NCI-H128 (cell line): Measurements from ENCODE around the gene MRM2.

Source experiments
- DNase-seq: peaks from one replicate; lab custom pipeline; 2025; ENCODE audit not compliant: unreplicated experiment; lab: John Stamatoyannopoulos, UW

MRM2 gene

DNA sequence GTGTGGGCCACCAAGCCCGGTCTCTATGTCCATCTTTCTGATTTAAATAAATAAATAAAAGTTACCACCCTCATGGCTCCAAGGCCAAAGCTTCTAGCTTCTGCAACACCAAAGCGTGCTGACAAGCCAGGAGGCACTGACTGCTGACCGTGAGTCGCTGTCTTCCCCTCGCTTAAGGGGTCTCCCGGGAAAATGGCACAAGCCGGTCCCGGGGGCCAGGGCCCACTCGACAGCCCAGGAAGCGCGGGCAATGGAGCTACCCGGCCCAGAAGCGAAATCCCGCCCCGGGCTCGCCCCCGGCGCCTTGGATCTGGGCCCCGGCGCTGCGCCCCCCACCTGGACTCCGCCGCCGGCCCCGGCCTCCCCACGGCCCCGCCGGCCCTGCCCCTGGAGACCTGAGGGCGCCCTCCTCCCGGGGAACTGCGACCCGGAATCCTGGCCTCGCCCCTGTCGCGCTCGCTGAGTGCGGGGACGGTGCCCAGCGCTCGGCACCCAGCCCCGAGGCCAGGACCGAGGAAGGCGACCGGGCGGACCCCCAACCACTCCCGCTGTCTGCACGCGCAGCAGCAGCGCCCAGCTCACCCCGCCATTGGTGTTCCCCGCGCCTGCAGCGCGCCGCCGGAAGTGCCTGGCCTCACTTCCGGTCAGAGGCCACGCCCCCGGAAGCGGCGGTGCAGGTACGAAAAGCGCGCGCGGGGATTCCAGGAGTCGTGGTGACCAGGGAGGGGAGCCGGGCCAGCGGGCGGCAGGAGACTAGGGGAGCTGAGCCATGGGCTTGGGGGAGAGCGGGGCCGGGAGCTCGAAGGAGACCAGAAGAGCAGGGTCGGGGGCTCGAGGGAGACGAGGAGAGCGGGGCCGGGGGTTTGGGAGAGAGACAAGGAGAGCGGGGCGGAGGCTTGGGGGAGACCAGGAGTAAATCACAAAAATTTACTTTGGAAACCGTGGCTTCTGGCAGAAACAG lies at the start of gene MRM2, which contains the start of gene NUDT1:
MRM2 (minus strand) TSS at position 626 of the 961 bp plus-strand sequence; CDS start at position 590, 36 bp downstream.
NUDT1 (plus strand) TSS at position 647 of the 961 bp plus-strand sequence. CDS start 2,349 bp downstream, outside the sequence.
- peak; percentile 28 for DNase-seq

DNA sequence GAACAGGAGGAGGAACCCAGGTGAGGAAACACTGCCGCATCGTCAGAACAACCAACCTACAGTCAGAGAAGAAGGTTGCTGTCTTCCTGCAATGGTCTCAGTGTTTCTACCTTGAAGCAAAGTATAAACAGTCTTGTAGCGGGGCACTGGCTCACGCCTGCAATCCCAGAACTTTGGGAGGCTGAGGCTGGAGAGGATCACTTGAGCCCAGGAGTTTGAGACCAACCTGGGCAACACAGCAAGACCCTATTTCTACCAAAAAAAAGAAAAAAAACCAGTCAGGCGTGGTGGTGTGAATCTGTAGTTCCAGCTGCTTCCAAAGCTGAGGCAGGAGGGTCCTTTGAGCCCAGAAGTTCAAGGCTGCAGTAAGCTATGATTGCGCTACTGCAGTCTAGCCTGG lies 48.9 kb upstream of the MRM2 start:
- DNase-seq, result no peak

DNA sequence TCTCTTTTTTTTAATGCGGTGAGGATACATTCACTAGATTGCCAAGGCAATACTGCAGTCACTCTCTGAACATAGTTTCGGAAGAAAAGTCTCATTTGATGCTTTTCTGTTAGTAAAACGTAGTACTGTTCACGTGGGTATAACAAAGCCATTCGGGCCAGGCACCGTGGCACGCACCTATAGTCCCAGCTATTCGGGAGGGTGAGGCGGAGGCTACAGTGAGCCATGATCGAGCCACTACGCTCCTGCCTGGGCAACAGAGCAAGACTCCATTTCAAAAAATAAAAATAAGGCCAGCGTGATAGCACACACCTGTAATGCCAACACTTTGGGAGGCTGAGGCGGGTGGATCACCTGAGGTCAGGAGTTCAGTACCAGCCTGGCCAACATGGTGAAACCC lies 47.6 kb upstream of the MRM2 start:
- DNase-seq, result no peak

DNA sequence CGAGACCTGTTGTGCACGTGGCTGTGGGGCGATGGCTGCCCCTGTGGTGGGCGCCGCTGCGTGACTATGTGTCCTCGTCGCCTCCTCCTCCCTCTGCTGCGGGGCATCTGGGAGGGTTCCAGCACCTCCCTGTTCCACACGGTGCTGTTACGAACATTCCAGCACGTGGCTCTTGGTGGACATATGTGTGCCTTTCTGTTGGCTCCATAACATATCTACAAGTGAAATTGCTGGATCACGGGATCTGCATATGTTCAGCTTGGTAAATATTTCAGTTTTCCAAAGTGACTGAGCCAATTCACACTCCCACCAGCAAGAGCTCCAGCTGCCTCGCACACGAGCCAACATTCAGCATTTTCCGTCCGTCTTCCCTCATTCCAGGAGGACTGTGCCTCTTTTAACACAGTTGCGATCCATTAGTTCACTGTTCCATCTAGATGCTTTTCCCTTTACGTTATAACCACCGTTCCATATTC lies 47.1 kb upstream of the MRM2 start:
- no peak for DNase-seq

DNA sequence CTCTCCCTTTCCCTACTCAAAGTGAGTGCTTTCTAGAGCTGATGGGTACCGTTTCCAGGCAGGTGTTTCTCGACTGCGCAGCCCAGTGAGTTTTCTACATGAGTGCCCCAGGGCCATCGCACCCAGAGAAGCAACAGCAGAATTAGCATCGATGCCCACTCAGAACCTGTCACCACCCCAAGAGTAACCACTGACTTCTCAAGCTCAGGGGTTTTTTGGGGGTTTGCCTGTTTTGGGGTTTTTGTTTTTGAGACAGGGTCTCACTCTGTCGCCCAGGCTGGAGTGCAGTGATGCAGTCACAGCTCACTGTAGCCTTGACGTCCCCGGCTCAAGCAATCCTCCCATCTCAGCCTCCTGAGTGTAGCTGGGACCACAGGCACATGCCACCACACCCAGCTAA lies 46.5 kb upstream of the MRM2 start:
- DNase-seq, result no peak

DNA sequence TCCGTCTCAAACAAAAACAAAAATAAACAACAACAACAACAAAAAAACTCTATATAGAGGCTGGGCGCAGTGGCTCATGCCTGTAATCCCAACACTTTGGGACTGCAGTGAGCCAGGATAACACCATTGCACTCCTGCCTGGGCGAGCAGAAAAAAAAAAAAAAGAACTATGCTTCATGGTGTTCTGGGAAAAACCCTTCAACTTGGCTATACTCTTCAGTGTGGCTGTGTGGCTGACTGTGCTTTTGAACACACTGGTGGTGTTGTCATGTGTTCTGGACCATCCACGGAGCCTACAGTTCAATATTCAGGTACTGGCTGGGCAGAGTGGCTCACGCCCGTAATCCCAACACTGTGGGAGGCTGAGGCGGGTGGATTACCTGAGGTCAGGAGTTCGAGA lies 45.7 kb upstream of the MRM2 start:
- DNase-seq, result no peak

DNA sequence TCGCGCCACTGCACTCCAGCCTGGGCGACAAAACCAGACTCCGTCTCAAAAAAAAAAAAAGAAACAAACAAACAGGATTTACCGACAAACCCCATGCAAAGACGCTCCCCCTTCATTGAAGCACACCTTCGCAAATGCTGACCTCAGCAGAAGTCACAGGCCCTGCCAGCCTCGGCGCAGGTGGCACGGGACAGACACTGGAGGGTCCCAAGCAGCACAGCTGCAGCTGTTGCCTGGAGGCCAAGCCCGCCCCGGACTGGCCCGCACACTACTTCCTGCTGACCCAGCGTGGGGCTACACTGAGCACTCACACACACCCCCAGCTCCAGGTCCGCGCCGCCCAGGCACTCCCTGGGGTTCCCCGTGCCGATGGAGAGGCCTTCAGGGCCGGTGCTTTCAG lies 41.1 kb upstream of the MRM2 start:
- no peak for DNase-seq

DNA sequence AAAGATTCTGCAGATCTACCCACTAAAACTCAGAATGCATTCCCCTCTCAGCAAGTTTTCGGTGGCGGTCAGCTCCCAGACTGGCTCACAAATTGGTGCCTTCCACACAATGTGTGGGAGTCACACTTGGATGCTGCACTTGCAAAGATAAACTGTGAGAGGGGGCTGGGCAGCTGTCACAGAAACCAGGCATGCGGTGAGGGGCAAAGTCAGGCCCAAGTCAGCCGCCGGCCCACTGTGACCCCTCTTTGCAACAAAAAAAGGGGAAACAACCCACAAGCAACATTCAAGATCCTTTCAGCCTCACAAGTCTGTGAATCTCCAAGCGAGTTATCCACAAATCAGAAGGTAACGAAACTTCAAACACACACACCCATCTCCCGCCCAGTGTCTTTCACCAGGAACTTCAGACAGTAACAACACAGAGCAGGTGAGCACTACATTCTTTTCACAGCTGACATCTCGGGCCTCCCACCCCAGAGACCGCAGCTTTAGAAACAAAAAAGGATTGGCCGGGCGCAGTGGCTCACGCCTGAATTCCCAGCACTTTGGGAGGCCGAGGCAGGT lies 40.3 kb upstream of the MRM2 start:
- DNase-seq, result no peak

DNA sequence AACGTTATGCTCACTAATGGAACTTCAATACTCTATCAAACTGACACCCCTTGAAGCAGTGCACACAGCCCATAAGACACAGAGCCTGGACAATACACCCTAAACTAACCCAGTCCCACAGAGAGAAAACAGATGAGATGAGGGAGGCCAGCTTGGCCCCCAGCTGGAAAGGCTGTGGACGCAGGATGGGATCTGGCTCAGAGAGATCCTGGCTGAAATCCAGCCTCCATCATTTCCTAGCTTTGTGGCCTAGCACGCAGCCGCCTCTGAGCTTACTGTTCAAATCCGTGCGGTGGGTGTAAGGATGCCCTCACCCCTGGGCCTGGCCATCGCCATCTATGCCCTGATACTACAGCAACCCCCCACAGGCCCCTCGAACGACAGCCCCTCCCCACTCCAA lies 39.5 kb upstream of the MRM2 start:
- no peak for DNase-seq

DNA sequence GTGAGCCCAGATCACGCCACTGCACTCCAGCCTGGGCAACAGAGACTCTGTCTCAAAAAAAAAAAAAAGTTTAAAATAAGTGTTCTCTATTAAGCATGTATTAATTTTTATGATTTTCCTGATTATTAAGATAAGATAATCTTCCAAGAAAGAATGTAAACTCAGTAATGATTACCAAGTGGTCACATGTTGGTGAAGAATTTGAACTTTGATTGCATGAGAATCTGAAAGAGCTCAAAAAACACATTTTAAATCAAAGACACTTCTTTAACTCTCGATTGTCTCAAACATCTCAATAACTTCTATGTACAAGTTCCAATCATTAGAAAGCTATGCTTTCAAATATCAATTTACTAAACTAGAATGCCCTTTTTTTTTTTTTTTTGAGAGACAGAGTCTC lies 38.4 kb upstream of the MRM2 start:
- DNase-seq, result no peak

DNA sequence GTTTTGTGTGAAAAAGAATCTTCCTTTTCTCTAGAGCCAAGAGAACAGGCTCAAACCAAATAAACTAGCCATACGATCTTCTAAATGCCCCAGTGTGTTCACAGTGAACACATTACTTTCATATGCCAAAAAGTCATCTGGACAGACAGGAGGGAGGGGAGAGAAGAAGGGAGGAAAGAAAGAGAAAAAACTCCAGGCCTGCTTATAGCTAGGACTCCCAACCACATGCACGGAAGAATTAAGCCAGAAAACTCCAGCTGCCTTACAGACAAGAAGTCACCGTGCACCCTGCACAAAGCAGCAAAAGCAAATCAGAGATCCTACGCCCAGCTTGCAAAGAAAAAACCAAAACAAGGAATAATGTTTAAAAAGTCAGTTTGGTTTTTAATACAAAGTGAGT lies 37.9 kb upstream of the MRM2 start:
- no peak for DNase-seq

DNA sequence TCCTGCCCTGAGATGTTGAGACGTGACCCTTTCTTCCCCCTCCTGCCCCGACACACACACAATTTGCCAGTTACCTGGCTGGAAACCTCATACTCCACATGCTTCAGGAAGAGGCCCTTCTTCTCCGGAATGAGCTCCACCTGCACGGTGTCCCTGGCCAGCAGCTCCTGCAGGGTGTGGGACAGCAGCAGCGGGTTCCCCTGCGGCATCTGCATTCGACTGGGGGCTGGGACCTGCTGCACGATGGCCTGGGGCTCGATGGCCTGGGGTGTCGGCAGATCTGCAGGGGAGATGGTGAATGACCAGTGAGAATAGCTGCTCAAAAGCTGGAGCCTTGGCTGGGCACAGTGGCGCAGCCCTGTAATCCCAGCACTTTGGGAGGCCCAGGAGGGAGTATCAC lies 36.0 kb upstream of the MRM2 start:
- DNase-seq, result no peak

DNA sequence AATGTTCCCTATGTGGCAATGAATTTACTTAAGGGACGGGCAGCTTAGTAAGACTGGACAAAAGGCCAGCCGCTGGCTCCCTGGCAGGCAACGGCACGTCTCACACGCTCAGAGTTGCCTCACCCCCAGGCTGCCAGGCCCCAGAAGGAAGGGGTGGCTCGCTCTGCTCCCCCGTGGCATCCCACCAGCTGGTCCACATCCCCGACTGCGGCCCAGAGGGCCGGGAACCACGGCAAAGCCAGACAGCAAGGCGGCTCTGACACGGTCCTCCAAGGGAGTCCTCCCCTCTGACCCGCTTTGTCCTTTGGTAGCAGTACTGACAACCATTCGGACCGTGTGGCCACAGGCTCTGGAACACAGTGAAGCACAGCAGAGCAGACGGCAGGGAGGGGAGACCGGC lies 34.1 kb upstream of the MRM2 start:
- no peak for DNase-seq

DNA sequence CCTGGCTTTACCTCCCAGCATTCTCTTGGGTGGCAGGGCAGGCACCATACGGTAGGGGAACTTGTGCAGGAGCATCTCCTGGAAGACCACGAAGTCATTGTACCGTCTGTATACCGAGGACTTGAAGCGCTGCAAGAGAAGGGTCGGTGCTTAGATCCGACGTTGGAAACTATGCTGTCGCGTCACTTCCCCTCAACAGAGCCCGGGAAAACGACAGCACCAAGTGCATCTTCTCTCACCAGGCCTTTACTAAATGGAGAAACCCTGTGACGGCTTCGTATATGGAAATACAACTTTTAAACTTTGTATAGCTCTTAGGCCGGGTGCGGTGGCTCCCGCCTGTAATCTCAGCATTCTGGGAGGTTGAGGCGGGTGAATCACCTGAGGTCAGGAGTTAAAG lies 33.1 kb upstream of the MRM2 start:
- DNase-seq, result no peak

DNA sequence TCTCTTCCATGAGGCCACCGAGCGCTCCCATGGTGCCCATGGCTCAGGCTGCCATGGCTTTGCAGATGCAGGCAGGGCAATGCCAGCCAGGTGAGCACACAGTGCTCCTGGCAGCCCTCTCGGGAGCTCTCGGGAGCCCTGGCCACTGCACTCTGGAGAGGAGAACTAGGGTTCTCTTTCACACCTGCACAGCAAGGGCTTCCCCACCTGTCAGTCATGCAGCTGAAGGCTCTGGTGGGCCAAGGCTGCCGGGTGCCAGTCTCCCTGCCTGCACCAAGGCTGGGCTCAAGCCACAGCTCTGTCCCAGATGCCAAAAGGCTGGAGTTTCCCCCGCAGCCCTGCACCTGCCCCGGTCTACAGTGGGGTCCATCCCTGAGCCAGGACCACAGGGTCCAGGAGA lies 32.7 kb upstream of the MRM2 start:
- no peak for DNase-seq

DNA sequence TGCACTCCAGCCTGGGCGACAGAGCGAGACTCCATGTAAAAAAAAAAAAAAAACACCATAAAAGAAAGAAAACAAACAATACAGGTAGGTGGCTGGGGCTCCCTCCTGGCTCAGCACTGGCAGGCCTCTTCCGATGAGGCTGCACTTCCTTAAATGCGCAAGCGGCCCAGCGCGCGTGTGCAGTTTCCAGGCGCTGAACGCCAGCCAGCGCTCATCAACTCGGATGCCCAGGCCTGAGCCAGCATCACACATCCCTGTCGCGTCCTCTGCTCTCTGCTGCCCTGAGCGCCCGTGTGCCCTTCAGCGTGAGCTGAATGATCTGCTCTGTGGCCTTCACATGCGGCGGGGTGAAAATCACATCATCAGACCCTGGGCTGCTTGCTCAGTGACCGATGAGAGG lies 31.9 kb upstream of the MRM2 start:
- no peak for DNase-seq

DNA sequence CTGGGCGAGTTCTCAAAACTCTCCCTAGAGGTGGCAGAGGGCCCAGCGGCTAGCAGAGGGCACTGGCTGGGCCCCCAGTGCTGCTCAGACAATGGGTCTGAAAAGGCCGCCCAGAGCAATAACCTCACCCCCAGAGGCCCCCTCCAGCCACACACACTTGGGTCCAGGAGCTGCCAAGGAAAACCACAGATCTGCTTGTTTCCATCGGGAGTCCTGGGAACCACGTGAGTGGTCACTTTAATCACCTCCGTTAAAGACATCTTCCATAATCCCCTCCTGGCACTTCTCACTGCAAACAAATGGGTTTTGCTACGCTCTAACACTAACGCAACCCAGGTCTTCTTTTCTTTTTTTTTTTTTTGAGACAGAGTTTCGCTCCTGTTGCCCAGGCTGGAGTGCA lies 30.0 kb upstream of the MRM2 start:
- DNase-seq, result no peak

DNA sequence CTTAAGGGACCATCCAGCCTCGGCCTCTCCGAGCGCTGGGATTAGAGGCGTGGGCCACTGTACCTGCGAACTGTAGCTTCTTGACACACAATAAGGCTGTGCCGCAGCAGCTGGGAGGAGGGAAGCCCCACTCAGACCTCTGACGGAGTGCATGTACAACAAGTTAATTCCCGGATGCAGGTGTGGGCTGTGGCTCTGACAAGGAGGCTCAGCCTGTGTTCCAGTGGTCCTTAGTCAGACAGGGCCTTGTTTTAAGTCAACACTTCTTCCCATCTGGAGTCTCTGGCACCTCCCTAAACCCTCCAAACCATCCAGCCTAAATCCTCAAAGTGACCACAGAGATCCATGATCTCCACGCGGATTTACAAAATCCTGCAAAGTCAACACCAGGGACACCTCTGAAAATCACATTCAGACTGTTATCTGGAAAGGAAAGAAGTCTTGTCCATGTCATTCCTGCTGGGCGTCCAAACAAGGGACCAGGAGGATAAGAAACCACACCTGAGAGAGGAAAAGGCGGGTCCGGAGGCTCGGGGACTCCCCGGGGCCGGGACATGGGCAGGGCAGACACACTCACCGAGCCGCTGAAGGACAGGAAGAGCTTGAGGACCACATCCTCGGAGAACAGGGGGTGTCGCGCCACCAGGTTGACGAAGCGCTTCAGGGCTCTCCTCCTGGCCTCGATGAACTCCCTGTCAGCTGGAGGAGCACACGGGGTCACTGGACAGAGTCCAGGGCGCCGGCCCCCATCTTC lies 29.4 kb upstream of the MRM2 start:
- no peak for DNase-seq

DNA sequence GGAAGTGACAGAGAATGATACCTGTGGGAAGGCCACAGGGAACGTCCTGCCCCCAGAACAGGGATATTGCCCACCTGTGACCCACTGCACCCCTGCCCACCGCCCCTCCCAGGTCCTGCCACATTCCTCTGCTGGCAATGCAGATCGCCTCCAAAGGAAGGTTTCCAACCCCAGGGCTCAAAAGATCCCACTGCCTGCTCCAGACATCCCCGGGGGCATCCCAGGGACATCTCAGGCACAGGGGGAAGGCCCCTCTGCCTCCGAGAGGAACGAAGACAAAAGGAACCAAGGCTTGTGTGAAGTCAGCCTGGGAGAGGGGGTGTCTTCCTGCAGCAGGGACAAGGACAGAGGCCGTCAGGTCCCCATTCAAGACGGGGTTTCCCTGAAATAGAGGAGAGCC lies 28.5 kb upstream of the MRM2 start:
- DNase-seq, result no peak

DNA sequence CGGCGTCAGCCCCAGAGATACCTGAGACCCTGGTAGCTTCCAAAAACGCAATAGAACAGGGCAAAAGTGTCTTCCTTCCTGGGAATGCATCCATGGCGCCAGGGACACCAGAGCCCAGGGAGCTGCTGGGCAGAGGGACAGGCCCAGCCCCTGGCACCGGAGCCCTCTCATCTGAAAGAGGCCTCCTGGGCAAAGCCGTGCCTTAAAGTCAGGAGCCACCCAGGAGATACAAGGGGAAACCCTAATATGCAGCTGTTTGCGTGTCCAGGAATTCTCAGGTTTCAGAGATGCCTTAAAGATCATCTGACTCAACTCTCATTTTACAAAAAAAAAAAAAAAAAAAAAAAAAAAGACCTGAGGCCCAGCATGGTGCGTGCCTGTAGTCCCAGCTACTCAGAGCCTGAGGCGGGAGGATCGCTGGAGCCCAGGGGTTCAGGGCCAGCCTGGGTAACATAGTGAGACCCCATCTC lies 28.0 kb upstream of the MRM2 start:
- no peak for DNase-seq
